HG03457 (cell line): Measurements from ENCODE around the gene BTBD9.

Source experiments
- ATAC-seq: cut with Tn5 transposase; IDR thresholded peaks from one replicate; pipeline ENCODE4 v1.9.1; 2021; ENCODE audit warnings: moderate number of reproducible peaks; ENCODE audit not compliant: unreplicated experiment

Gene BTBD9

GRCh38 chr6:38269461-38270172 is 370.1 kb downstream of the BTBD9 start:
- no peak for ATAC-seq

GRCh38 chr6:38268342-38268741 is 371.4 kb downstream of the BTBD9 start:
- no peak for ATAC-seq

DNA sequence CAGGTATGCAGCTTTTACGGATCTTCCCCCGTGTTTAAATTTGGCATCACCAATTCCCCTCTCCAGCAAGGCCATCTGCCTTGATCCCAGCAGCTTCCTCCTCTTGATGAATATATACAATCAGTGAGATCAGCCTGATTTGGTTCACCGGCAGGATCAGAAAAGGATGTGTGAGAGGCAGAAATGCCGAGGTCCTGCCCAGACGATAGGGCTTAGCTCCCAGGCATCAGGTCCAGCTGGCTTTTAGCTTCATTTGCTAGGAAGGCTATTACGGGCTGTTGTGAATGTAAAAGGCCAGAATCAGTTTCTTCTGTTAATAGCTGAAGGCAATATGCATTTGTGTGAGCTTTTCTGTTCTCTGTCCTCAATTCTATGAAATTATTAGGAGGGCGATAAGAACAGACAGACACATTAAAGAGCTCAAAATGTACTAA is 372.8 kb downstream of the BTBD9 start:
- no peak for ATAC-seq

DNA sequence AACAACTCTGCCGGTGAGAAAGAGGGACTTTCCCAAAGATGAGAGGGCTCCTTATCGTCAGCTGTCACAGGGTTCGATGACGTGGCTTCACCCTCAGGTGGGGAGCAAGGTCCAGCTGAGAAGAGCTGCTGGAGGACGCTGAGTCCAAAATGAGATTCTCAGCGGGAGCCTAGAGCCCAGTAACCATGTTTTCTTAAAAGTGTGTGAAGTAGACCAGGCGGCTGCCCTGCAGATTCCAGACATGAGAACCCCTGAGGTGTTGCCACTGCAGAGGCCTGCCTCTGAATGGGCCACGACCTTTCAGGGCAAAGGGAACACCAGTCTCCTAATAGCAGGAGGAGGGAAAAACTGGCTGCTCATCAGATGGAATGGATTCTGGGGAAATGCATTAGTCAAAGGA is 375.1 kb downstream of the BTBD9 start:
- ATAC-seq = no peak

DNA sequence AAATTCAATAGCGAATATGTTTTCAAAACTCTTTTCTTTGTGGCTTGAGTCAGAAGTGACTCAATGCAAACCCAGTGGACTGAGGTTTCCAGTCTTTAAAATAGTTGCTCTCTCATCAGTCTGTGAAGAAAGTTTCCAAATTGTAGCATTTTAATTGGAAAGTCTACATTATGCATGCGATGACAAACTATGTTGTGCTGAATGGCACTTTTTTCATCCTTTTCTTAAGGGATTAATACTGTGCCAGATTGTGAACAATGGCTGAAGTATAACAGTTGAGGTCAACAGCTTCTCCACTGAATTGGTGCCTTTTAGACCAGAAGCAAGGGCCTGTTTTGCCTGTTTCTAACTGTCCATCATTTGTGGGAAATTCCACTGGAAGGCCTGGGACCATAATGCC is 377.1 kb downstream of the BTBD9 start:
- ATAC-seq = no peak

DNA sequence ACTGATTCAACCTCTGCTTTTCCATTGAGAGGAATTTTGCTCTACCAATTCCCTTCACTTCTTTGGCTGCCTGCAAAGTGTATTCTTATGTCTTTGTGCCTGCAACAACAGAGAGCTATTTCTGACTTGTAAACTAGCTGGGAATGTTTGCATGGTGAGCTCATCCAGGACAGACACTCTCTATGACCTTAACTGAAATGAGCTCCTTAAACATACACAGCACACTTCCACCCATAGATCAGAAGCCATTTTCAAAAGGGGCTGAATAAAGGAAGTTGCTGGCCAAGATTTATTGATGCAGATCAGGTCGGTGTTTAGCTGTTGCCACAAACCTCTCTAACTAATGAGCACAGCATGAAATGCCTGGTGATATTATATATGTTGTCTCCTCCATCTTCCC is 377.7 kb downstream of the BTBD9 start:
- ATAC-seq = no peak

DNA sequence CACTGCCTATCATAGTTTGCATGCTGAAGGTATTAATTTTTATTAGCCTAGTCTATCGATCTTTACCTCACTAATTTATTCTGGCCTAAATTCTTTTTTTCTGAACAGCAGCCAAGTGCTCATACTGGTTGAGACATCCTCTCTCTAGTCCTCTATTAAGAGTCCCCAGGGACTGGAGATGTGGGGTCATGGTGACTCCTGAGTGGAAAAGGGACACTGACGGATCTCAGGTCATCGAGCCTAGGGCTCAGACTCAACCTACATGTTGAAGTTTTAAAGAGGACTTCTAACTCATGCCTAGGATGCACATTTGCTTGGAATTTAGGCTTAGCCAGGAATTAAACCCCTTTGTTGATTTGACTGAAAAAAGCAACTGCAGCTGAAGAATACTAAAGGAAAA is 378.1 kb downstream of the BTBD9 start:
- no peak for ATAC-seq

GRCh38 chr6:38259736-38260135 is 380.0 kb downstream of the BTBD9 start:
- ATAC-seq = no peak

DNA sequence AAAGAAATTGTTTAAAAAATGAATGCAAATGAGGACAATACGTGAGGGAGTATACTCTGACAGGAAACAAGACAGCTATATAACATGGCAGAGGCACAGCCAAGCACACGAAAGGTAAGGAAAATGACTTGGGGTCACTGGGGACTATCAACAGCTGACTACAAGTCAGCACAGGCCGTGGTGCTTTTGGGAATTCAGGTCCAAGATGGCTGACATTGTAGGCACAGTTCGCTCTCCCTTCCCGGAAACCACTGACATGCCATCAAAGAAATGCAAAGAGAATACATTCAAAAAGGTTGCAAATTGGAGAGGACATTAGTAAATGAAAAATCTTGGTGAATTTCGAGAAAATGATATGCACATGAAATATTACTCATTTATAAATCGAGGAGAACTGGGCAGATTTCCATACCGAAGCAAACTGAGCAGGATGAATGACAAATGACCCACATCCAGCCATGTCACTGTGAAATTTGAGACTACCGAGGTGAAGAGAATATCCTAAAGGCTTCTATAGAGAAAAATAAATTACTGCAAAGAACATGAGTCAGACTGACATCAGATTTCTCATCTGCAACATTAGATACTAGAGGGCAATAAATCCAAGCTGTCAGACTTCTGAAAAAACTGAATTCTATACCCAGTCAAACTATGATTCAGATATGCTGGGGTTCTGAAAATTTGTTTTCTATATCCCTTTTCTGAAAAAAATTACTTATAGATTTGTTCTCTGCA is 391.1 kb downstream of the BTBD9 start:
- no peak for ATAC-seq

GRCh38 chr6:38245295-38245694 is 394.4 kb downstream of the BTBD9 start:
- ATAC-seq = no peak

- ATAC-seq = no peak
Observed at GRCh38 chr6:38244869-38245268, 394.9 kb downstream of the BTBD9 start.

- no peak for ATAC-seq
Observed at GRCh38 chr6:38241200-38241871, 398.4 kb downstream of the BTBD9 start.

- ATAC-seq = no peak
Observed at GRCh38 chr6:38239719-38240451, 399.8 kb downstream of the BTBD9 start.

DNA sequence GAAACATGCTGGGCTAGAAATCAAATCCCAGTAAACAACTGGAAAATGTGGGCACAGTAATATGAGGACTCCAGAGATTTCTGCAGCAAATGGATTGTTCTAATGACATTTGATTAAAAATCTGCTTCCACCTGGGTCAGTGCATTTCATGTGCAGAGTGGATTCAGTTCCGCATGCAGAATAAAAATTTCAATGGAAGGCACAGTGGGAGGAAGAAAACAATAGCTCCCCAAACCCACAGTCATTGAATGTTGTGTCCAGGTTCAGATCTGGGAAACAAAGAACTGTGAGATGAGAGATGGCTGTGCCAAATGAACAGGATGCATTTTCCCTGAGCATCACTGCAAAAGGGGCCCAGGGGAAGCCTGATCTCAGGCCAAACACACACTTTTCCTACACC is 403.1 kb downstream of the BTBD9 start:
- ATAC-seq = no peak

- ATAC-seq = peak; percentile 67
Observed at GRCh38 chr6:38234934-38235682, 404.6 kb downstream of the BTBD9 start.

DNA sequence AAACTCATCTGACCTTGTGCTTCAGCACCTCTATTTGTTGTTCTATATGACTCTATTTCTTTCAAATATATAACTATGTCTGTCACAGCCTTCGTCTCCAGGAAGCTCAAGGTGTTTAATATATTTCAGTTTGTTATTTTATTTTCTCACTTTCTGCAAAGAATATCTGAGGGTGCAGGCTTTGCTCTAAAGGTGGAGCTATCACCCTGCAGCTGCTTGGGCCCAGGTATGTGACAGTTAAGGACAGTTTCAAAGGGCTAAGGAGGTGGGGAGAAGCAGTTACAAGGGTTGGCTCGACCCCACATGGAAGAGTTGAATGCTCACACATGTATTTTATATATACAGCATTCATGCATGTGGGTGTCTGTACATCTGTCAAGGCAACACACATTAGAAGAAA is 405.6 kb downstream of the BTBD9 start:
- no peak for ATAC-seq

- no peak for ATAC-seq
Observed at GRCh38 chr6:38233161-38233791, 406.5 kb downstream of the BTBD9 start.

DNA sequence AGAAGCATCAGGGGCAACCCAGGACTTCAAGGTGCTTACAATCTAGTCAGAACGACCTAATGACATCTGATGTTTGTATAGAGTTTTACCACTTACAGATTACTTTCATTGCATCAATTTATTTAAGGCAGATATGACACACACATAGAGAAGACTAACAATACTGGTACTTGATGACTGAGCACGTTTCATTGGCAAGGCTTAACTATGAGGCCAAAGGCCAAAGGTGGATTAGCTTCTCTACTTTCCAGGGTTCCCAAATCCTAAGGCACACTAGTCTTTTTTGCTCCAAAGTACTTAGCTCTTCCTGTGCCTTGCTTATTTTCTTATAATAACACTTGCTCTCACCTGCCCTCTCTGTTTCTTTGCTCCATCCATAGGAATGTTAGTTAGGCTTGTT is 414.0 kb downstream of the BTBD9 start:
- ATAC-seq = no peak

DNA sequence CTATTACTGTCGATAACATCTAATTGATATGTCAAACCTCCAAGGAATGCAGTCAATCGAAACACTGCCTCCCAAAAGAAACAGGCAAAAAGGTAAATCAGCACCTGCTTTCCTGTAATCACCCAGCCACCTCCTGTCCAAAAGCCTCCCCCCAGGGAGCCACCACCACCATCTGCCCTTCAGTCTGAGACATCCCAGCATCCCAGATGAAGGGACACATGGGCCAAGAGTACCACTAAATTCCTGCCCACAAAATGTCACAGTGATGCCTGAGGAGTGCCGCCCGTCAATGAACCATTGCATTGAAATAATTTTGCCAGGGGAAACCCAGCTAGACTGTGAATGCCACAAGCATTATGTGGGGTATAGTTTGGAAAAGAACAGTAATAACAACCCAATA is 418.5 kb downstream of the BTBD9 start:
- no peak for ATAC-seq

DNA sequence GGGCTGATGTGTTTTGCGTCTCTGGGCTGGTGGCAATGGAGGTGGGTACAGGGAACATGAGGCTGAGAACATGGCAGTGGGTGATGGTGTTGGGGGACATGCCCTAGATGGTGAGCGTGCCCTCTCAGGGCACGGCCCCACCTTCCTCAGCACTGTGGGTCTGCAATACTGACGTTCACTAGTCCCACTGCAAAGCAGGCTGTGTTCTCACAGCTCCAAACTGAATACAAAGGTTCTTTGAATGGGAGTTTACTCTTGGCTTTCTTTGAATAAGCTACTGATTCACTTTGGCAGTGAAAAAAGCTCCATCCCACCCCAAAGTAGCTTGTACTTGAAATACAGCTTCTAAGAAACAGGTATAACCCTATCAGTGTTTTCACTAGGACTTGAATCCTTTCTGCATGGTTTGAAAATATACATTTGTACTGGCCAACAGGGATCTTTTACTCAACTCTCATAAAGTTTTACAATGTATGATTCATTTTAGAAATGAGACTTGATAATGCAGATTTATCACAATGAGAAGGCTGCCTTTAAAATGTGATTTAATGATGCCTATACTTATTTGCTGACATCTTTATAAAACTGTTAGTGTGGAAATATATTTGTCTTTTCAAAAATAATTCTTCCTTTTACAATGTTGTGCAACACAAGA is 419.5 kb downstream of the BTBD9 start:
- ATAC-seq = no peak
